ENCODE results near the gene MAP1LC3B2.

MAP1LC3B2 gene

DNA sequence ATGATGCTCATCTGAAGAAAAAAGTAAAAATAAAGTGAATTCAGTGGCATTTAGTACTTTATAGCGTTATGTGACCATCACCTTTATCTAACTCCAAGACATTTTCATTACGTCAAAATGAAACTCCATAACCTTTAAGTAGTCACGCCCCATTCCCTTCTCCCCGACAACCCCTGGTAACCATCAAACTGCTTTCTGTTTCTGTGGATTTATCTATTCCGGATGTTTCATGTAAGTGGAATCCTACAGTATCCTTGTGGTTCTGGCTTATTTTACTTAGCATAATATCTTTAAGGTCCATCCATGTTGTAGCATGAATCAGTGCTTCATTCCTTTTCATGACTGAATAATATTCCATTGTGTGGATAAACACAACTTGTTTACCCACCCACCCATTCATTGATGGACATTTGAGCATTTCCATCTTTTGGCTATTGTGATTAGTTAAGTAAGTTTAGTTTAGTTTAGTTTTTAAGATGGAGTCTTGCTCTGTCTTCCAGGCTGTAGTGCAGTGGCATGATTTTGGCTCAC is 18.5 kb upstream of the MAP1LC3B2 start:
- no peak overlapping the region for H3K4me3 ChIP-seq (replicated peaks in 1 of 2; ENCODE audit: low read depth in 2 of 2, low read length in 2 of 2)
- no peak for TF ChIP-seq CTCF (IDR thresholded peaks at IDR 0.05; ENCODE audit: low read depth, low read length)
- DNase-seq (ENCODE audit: low read depth in 2 of 2), result peak in 1 of 2 donors; percentile 51

DNA sequence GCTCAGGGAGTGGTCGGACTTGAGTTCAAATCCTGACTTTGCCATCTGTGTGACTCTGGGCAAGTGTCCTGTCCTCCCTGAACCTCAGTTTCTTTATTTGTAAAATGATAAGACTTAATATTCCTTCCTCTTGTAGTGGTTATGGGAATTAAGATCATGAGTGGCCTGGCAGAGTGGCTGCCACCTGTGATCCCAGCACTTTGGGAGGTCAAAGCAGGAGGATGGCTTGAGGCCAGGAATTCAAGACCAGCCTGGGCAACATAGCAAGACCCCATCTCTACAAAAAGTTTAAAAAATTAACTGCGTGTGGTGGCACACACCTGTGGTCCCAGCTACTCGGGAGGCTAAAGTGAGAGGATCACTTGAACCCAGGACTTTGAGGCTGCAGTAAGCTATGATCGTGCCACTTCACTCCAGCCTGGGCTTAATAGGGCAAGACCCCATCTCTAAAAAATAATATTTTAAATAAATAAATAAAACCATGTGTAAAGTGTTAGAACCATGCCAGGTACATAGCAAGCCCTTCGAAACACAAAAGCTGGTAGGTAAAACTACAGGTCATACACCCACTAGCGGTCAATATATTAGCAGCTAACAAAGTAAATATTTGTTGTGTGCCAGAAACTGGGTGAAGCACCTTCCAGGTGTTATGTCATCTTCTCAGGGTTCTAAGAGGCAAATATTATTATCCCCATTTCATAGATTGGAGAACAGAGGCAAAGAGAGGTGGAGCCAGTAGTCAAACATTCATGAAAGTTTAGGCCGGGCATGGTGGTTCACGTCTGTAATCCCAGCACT is 17.4 kb upstream of the MAP1LC3B2 start:
- DNase-seq (ENCODE audit: low read depth in 2 of 2), result no peak
- no peak for TF ChIP-seq CTCF (IDR thresholded peaks at IDR 0.05; ENCODE audit: low read depth, low read length)
- H3K4me3 ChIP-seq (replicated peaks in 1 of 2; ENCODE audit: low read depth in 2 of 2, low read length in 2 of 2), result no peak overlapping the region

- DNase-seq (ENCODE audit: low read depth in 2 of 2), result peak in 1 of 2 donors; percentile 22
- TF ChIP-seq CTCF (IDR thresholded peaks at IDR 0.05; ENCODE audit: low read depth, low read length), result no peak
- no peak overlapping the region for H3K4me3 ChIP-seq (replicated peaks in 1 of 2; ENCODE audit: low read depth in 2 of 2, low read length in 2 of 2)
Observed at GRCh38 chr12:116542345-116542956, 16.7 kb upstream of the MAP1LC3B2 start.

GRCh38 chr12:116544656-116545055 is 14.5 kb upstream of the MAP1LC3B2 start:
- no peak for TF ChIP-seq CTCF (IDR thresholded peaks at IDR 0.05; ENCODE audit: low read depth, low read length)
- DNase-seq (ENCODE audit: low read depth in 2 of 2), result peak in 1 of 2 donors; percentile 26

DNA sequence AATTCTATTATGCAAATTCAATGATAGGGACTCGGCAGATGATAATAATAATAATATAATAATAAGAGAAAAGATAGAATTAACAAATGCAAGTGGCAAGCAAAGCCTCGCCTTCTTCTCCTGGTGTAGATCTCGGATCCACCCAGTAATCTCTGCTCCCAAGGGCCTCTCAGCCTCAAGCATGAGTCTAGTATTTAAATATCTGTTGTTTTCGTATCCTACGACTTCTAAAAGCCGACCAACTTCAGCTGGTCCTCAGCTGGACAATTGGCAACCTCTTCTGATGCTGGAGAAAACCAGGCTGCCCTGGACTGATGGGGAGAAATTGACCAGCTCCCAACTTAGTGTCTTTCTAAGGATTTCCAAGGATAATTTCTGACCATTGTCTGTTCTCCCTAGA is 14.0 kb upstream of the MAP1LC3B2 start:
- no peak for DNase-seq (ENCODE audit: low read depth in 2 of 2)
- TF ChIP-seq CTCF (IDR thresholded peaks at IDR 0.05; ENCODE audit: low read depth, low read length), result no peak
- no peak overlapping the region for H3K4me3 ChIP-seq (replicated peaks in 1 of 2; ENCODE audit: low read depth in 2 of 2, low read length in 2 of 2)

More at GRCh38 chr12:116544656-116545055, 14.5 kb upstream of the MAP1LC3B2 start:
- H3K4me3 ChIP-seq (replicated peaks in 1 of 2; ENCODE audit: low read depth in 2 of 2, low read length in 2 of 2), result no peak overlapping the region

- no peak for DNase-seq (ENCODE audit: low read depth in 2 of 2)
- TF ChIP-seq CTCF (IDR thresholded peaks at IDR 0.05; ENCODE audit: low read depth, low read length), result no peak
- no peak overlapping the region for H3K4me3 ChIP-seq (replicated peaks in 1 of 2; ENCODE audit: low read depth in 2 of 2, low read length in 2 of 2)
Observed at GRCh38 chr12:116545936-116546335, 13.2 kb upstream of the MAP1LC3B2 start.

Measured in cardiac fibroblast (primary cell).